Right lobe of liver (tissue), 4 donors: ENCODE measurements around the gene PPP1R1A.

Experiments
- CTCF ChIP-seq, 4 donors: fragments of 200-600 bp in 3 of 4; fragments of 450-650 bp in 1 of 4; IDR thresholded peaks; one replicate each; pipeline versions ENCODE4 v1.5.1 to v1.8.0; 2016 to 2022; ENCODE audit warnings: antibody characterized with exemption in 4 of 4, mild to moderate bottlenecking in 2 of 4
- POLR2A ChIP-seq: fragments of 450-650 bp; IDR thresholded peaks from one replicate; pipeline ENCODE4 v1.6.1; 2017; ENCODE audit warnings: antibody characterized with exemption, mild to moderate bottlenecking
- donor health status: DM: no; HTN: no; CAD: no.
- donor health status: DM: no; HTN: no; CAD: no.
- donor health status: DM: no; HTN: yes; CAD: no.

DNA sequence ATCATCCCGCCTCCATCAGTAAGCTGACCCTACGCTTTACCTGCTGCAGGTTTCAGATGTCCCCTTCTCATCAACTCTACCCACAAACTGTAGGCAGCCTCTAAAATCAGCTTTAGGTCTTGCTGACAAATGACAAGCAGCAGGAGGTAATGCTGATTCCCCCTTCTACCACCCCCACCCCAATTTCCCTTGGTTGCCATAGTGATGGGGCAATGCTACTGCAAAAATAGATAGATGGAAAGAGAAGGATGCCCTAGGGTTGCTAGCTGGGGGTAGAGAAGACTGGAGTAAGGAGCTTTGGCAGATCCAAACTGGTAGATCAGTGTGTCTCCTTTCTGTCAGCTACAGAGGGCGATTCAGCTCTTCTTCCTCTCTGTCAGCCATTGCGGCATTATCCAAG is 58.9 kb downstream of the PPP1R1A start:
- TF ChIP-seq CTCF (IDR thresholded peaks at IDR 0.05) = no peak
- no peak for TF ChIP-seq POLR2A
